GM23338 (cell line): ENCODE measurements around the gene LILRA5. TPM values are rescaled to one million over a fixed set of nuclear protein-coding genes. Genes with fewer than 3 reads are reported as not detected.

Experiments
- ATAC-seq: fragments of 200-7000 bp; cut with Tn5 transposase; 3 replicates; pipeline ENCODE4 v1.9.1; 2020
- DNase-seq: peaks from one replicate; pipeline ENCODE4 v3.0.0-alpha.2; 2015; ENCODE audit warnings: low spot score
- H2AFZ ChIP-seq: fragments of 200-600 bp; sonication (generic); 2 replicates; pipeline ENCODE4 v1.8.0; 2016; ENCODE audit warnings: antibody characterized with exemption, mild to moderate bottlenecking, moderate library complexity
- H3F3A ChIP-seq: fragments of 200-600 bp; sonication (generic); replicated peaks from 2 replicates; pipeline ENCODE4 v1.8.0; 2017; ENCODE audit warnings: antibody characterized with exemption, mixed run types, low read depth
- H3K27ac ChIP-seq: fragments of 200-600 bp; sonication (generic); 2 replicates; pipeline ENCODE4 v1.6.1; 2016; ENCODE audit warnings: low read depth
- H3K27me3 ChIP-seq: fragments of 200-600 bp; sonication (generic); 2 replicates; pipeline ENCODE4 v1.8.0; 2016; ENCODE audit warnings: mild to moderate bottlenecking, mixed run types, moderate library complexity; ENCODE audit not compliant: insufficient read depth
- H3K36me3 ChIP-seq: fragments of 200-600 bp; sonication (generic); 2 replicates; pipeline ENCODE4 v1.8.0; 2016; ENCODE audit warnings: mild to moderate bottlenecking; ENCODE audit not compliant: insufficient read depth
- H3K4me1 ChIP-seq: fragments of 200-600 bp; sonication (generic); 2 replicates; pipeline ENCODE4 v1.8.0; 2016; ENCODE audit warnings: mild to moderate bottlenecking, moderate library complexity; ENCODE audit not compliant: insufficient read depth
- H3K4me2 ChIP-seq: fragments of 200-600 bp; sonication (generic); 2 replicates; pipeline ENCODE4 v1.7.1; 2017; ENCODE audit warnings: mixed run types
- H3K4me3 ChIP-seq: fragments of 200-600 bp; sonication (generic); 2 replicates; pipeline ENCODE4 v1.6.1; 2016; ENCODE audit warnings: mixed run types
- H3K79me2 ChIP-seq: fragments of 200-600 bp; sonication (generic); replicated peaks from 2 replicates; pipeline ENCODE4 v1.8.0; 2017; ENCODE audit warnings: mild to moderate bottlenecking; ENCODE audit not compliant: insufficient read depth
- H3K9me2 ChIP-seq: fragments of 200-600 bp; sonication (generic); 2 replicates; pipeline ENCODE4 v1.8.0; 2017; ENCODE audit not compliant: insufficient read depth
- H4K20me1 ChIP-seq: fragments of 200-600 bp; sonication (generic); replicated peaks from 2 replicates; pipeline ENCODE4 v1.8.0; 2017; ENCODE audit warnings: mild to moderate bottlenecking; ENCODE audit not compliant: insufficient read depth
- H3K27ac Mint-ChIP-seq: 2 replicates; pipeline ENCODE4 v1.8.0; 2020; ENCODE audit warnings: inconsistent platforms, mild to moderate bottlenecking, moderate library complexity, mixed read lengths
- H3K27me3 Mint-ChIP-seq: 3 replicates; pipeline ENCODE4 v1.8.0; 2022; ENCODE audit warnings: low read depth, mild to moderate bottlenecking, moderate library complexity, mixed read lengths, inconsistent platforms; ENCODE audit not compliant: insufficient read depth, poor library complexity
- H3K36me3 Mint-ChIP-seq: 3 replicates; pipeline ENCODE4 v1.8.0; 2021; ENCODE audit warnings: low read depth, mild to moderate bottlenecking, inconsistent platforms, moderate library complexity, mixed read lengths
- H3K4me1 Mint-ChIP-seq: 3 replicates; pipeline ENCODE4 v1.8.0; 2020; ENCODE audit warnings: mild to moderate bottlenecking, inconsistent platforms, mixed read lengths
- H3K4me3 Mint-ChIP-seq: 3 replicates; pipeline ENCODE4 v1.8.0; 2021; ENCODE audit warnings: moderate library complexity, mild to moderate bottlenecking, inconsistent platforms, mixed read lengths
- H3K9me3 Mint-ChIP-seq: 3 replicates; pipeline ENCODE4 v1.8.0; 2020; ENCODE audit warnings: moderate library complexity, mild to moderate bottlenecking, inconsistent platforms, mixed read lengths
- EZH2 ChIP-seq: fragments of 200-600 bp; sonication (generic); IDR thresholded peaks from one replicate; pipeline ENCODE4 v1.8.0; 2017; ENCODE audit warnings: antibody characterized with exemption, mild to moderate bottlenecking, low read depth; ENCODE audit not compliant: unreplicated experiment
- EZH2phosphoT487 ChIP-seq: fragments of 200-600 bp; sonication (generic); IDR thresholded peaks from one replicate; pipeline ENCODE4 v1.8.1; 2018; ENCODE audit warnings: antibody characterized with exemption; ENCODE audit not compliant: unreplicated experiment
- JUNB ChIP-seq: IDR thresholded peaks from one replicate; pipeline ENCODE4 v1.6.1; 2016; ENCODE audit warnings: antibody characterized with exemption; ENCODE audit not compliant: unreplicated experiment
- NANOG ChIP-seq: IDR thresholded peaks from 2 replicates; pipeline ENCODE4 v1.6.1; 2016; ENCODE audit warnings: antibody characterized with exemption, borderline replicate concordance
- POLR2AphosphoS5 ChIP-seq: IDR thresholded peaks from 2 replicates; pipeline ENCODE4 v1.6.1; 2016; ENCODE audit warnings: antibody characterized with exemption, low read depth
- STAT1 ChIP-seq: IDR thresholded peaks from one replicate; pipeline ENCODE4 v1.6.1; 2016; ENCODE audit warnings: antibody characterized with exemption; ENCODE audit not compliant: unreplicated experiment
- ZNF331 ChIP-seq: fragments of 250-450 bp; sonication (Bioruptor Pico); IDR thresholded peaks from 2 replicates; pipeline ENCODE4 v1.5.0; 2020; ENCODE audit warnings: low read depth, mild to moderate bottlenecking, moderate library complexity
- polyA plus RNA-seq: library from polyadenylated mRNA; unstranded; fragments of >200 nt; fragmentation: Nextera tagmentation; extraction: Ambion mirVana; gene quantifications from 2 replicates; pipeline ENCODE4 v1.2.1, GENCODE V29; 2016
- total RNA-seq: library from RNA; depleted of rRNA; stranded (reverse); fragments of >200 nt; shearing (Covaris generic); gene quantifications from 2 replicates; pipeline ENCODE4 v1.2.3, GENCODE V29; 2014
- TF ChIP-seq, protein P1 (sequence below): IDR thresholded peaks from one replicate; pipeline ENCODE4 v1.6.1; 2018; ENCODE audit warnings: antibody characterized with exemption; ENCODE audit not compliant: unreplicated experiment
- TF ChIP-seq, protein P2 (sequence below): fragments of 250-450 bp; sonication (Bioruptor Pico); IDR thresholded peaks from 2 replicates; pipeline ENCODE4 v1.5.0; 2020; ENCODE audit warnings: mild to moderate bottlenecking, moderate library complexity
- TF ChIP-seq, protein P3 (sequence below), 2 experiments: fragments of 200-600 bp in 1 of 2; sonication (generic) in 1 of 2; conservative IDR thresholded peaks; 2 replicates each; pipeline versions ENCODE4 v1.5.1 to v1.6.1; 2016 to 2017; ENCODE audit warnings: antibody characterized with exemption in 2 of 2, low read depth in 2 of 2, mild to moderate bottlenecking in 2 of 2, moderate library complexity in 1 of 2

LILRA5 gene
- total and polyA plus RNA-seq, 2 experiments from 2014 or later, result not detected

DNA sequence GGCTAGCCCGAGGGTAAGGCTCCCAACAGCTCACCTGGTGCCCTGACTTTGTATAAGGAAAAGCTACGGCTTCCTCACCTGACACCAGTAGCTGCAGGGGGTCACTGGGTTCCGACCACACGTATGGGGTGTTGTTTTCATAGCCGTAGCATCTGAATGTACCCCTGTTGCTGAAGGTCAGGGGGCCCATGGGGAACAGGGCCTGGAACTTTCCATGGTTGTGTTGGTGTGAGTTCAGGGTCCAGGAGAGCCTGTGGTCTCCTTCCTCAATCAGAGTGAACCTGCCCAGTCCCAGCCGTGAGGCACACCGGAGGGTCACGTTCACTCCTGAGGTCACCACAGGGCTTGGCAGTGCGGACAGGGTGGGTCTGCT lies 24.9 kb upstream of the LILRA5 start:
- no peaks in the 10 kb centered on the region for H3K9me2 ChIP-seq
- H3K27ac Mint-ChIP-seq, result no peak overlapping the region
- no peak overlapping the region for H3K27ac ChIP-seq
- no peaks in the 10 kb centered on the region for H3K27me3 ChIP-seq
- no peaks in the 10 kb centered on the region for H3K79me2 ChIP-seq
- no peak overlapping the region for H3K4me2 ChIP-seq
- no peak overlapping the region for H3K4me3 ChIP-seq
- H3F3A ChIP-seq, result no peaks in the 10 kb centered on the region
- no peak for ATAC-seq
- peaks cover 8% of the 10 kb centered on the region for H3K4me1 Mint-ChIP-seq
- no peaks in the 10 kb centered on the region; the same call in 1 of the 3 replicates for H3K36me3 Mint-ChIP-seq
- H4K20me1 ChIP-seq, result no peaks in the 10 kb centered on the region
- no peak for DNase-seq
- H3K27me3 Mint-ChIP-seq, result peaks cover 9% of the 10 kb centered on the region
- H3K36me3 ChIP-seq, result no peaks in the 10 kb centered on the region
- H2AFZ ChIP-seq, result no peak overlapping the region
- H3K9me3 Mint-ChIP-seq, result no peaks in the 10 kb centered on the region
- H3K4me3 Mint-ChIP-seq, result no peak overlapping the region
- no peaks in the 10 kb centered on the region for H3K4me1 ChIP-seq
- TF ChIP-seq NANOG, result no peak
- no peak for TF ChIP-seq EZH2phosphoT487
- TF ChIP-seq STAT1, result no peak
- TF ChIP-seq, protein P1, sequence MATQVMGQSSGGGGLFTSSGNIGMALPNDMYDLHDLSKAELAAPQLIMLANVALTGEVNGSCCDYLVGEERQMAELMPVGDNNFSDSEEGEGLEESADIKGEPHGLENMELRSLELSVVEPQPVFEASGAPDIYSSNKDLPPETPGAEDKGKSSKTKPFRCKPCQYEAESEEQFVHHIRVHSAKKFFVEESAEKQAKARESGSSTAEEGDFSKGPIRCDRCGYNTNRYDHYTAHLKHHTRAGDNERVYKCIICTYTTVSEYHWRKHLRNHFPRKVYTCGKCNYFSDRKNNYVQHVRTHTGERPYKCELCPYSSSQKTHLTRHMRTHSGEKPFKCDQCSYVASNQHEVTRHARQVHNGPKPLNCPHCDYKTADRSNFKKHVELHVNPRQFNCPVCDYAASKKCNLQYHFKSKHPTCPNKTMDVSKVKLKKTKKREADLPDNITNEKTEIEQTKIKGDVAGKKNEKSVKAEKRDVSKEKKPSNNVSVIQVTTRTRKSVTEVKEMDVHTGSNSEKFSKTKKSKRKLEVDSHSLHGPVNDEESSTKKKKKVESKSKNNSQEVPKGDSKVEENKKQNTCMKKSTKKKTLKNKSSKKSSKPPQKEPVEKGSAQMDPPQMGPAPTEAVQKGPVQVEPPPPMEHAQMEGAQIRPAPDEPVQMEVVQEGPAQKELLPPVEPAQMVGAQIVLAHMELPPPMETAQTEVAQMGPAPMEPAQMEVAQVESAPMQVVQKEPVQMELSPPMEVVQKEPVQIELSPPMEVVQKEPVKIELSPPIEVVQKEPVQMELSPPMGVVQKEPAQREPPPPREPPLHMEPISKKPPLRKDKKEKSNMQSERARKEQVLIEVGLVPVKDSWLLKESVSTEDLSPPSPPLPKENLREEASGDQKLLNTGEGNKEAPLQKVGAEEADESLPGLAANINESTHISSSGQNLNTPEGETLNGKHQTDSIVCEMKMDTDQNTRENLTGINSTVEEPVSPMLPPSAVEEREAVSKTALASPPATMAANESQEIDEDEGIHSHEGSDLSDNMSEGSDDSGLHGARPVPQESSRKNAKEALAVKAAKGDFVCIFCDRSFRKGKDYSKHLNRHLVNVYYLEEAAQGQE, result no peak
- TF ChIP-seq EZH2, result no peak
- TF ChIP-seq, protein P2, sequence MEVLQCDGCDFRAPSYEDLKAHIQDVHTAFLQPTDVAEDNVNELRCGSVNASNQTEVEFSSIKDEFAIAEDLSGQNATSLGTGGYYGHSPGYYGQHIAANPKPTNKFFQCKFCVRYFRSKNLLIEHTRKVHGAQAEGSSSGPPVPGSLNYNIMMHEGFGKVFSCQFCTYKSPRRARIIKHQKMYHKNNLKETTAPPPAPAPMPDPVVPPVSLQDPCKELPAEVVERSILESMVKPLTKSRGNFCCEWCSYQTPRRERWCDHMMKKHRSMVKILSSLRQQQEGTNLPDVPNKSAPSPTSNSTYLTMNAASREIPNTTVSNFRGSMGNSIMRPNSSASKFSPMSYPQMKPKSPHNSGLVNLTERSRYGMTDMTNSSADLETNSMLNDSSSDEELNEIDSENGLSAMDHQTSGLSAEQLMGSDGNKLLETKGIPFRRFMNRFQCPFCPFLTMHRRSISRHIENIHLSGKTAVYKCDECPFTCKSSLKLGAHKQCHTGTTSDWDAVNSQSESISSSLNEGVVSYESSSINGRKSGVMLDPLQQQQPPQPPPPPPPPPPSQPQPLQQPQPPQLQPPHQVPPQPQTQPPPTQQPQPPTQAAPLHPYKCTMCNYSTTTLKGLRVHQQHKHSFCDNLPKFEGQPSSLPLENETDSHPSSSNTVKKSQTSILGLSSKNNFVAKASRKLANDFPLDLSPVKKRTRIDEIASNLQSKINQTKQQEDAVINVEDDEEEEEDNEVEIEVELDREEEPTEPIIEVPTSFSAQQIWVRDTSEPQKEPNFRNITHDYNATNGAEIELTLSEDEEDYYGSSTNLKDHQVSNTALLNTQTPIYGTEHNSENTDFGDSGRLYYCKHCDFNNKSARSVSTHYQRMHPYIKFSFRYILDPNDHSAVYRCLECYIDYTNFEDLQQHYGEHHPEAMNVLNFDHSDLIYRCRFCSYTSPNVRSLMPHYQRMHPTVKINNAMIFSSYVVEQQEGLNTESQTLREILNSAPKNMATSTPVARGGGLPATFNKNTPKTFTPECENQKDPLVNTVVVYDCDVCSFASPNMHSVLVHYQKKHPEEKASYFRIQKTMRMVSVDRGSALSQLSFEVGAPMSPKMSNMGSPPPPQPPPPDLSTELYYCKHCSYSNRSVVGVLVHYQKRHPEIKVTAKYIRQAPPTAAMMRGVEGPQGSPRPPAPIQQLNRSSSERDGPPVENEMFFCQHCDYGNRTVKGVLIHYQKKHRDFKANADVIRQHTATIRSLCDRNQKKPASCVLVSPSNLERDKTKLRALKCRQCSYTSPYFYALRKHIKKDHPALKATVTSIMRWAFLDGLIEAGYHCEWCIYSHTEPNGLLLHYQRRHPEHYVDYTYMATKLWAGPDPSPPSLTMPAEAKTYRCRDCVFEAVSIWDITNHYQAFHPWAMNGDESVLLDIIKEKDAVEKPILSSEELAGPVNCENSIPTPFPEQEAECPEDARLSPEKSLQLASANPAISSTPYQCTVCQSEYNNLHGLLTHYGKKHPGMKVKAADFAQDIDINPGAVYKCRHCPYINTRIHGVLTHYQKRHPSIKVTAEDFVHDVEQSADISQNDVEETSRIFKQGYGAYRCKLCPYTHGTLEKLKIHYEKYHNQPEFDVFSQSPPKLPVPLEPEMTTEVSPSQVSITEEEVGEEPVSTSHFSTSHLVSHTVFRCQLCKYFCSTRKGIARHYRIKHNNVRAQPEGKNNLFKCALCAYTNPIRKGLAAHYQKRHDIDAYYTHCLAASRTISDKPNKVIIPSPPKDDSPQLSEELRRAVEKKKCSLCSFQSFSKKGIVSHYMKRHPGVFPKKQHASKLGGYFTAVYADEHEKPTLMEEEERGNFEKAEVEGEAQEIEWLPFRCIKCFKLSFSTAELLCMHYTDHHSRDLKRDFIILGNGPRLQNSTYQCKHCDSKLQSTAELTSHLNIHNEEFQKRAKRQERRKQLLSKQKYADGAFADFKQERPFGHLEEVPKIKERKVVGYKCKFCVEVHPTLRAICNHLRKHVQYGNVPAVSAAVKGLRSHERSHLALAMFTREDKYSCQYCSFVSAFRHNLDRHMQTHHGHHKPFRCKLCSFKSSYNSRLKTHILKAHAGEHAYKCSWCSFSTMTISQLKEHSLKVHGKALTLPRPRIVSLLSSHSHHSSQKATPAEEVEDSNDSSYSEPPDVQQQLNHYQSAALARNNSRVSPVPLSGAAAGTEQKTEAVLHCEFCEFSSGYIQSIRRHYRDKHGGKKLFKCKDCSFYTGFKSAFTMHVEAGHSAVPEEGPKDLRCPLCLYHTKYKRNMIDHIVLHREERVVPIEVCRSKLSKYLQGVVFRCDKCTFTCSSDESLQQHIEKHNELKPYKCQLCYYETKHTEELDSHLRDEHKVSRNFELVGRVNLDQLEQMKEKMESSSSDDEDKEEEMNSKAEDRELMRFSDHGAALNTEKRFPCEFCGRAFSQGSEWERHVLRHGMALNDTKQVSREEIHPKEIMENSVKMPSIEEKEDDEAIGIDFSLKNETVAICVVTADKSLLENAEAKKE (CRISPR knock-in tag), result no peak
- TF ChIP-seq POLR2AphosphoS5, result no peak
- no peak for TF ChIP-seq ZNF331 (CRISPR knock-in tag)
- no peak for TF ChIP-seq JUNB
- TF ChIP-seq, protein P3, sequence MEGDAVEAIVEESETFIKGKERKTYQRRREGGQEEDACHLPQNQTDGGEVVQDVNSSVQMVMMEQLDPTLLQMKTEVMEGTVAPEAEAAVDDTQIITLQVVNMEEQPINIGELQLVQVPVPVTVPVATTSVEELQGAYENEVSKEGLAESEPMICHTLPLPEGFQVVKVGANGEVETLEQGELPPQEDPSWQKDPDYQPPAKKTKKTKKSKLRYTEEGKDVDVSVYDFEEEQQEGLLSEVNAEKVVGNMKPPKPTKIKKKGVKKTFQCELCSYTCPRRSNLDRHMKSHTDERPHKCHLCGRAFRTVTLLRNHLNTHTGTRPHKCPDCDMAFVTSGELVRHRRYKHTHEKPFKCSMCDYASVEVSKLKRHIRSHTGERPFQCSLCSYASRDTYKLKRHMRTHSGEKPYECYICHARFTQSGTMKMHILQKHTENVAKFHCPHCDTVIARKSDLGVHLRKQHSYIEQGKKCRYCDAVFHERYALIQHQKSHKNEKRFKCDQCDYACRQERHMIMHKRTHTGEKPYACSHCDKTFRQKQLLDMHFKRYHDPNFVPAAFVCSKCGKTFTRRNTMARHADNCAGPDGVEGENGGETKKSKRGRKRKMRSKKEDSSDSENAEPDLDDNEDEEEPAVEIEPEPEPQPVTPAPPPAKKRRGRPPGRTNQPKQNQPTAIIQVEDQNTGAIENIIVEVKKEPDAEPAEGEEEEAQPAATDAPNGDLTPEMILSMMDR (conservative IDR thresholded peaks at IDR 0.05; ENCODE audit: low read depth in 2 of 2), result no peak
